Measurements from ENCODE around the gene LRBA.

The LRBA gene

GRCh38 chr4:150318527-150318926 lies 696.6 kb downstream of the LRBA start:
- no peak overlapping the region for H3K27ac ChIP-seq (ENCODE audit: low read depth, low read length, poor library complexity, severe bottlenecking)

DNA sequence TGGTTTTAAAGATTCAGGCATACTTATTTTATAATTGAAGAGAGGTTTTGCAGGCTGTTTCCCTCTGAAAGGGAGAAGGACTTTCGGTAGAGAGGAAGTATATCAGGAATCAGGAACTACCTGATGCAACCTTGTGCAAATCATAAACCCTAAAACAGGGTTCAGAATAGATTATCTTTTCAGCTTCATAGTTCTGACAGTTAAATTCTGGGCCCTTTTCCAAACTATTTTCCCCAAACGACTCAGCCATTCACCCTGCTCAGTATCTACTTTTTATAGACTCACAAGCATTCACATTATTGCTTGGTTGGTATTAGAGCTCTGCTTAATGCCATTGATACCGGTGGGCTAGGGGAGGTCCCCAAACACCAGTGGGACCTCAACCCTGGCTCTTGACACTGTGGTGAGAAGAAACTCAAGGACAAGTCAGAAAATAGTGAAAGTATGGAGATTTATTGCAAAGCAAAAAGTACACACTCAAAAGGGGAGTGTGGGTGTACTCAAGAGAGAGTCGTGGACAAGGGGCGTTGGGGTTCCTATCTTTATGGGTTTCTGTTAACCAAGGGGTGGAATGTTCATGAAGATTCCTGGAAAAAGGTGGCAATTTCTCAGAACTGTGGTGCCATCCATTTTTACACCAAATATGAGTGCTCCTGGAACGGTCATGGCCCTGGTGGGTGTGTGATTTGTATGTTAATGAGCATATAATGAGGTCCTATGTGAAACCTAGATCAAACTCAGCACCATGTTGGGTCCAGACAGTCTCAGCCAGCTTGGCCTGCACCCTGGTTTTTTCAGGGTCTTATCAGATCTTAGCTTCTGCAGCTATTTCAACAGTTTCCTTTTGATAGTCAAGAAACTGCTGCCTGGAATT lies 698.5 kb downstream of the LRBA start:
- H3K9me3 ChIP-seq (ENCODE audit: low read length): no peaks in the 10 kb centered on the region
- H3K36me3 ChIP-seq (ENCODE audit: insufficient read depth, low read length): peaks cover 5% of the 10 kb centered on the region; the same call in 1 of the 2 replicates
- H3K9me2 ChIP-seq (ENCODE audit: low read depth, low read length): no peaks in the 10 kb centered on the region
- no peak overlapping the region for H2AFZ ChIP-seq (ENCODE audit: low read length)
- no peaks in the 10 kb centered on the region for H3K79me2 ChIP-seq (ENCODE audit: insufficient read depth, low read length)
- no peaks in the 10 kb centered on the region for H3F3A ChIP-seq (ENCODE audit: insufficient read depth, low read length)
- H3K9ac ChIP-seq (ENCODE audit: low read length): no peak overlapping the region
- H3K4me2 ChIP-seq (ENCODE audit: low read length): no peak overlapping the region
- no peak overlapping the region for H3K4me3 ChIP-seq (ENCODE audit: low read depth, low read length, poor library complexity, severe bottlenecking)
- no peaks in the 10 kb centered on the region for H4K20me1 ChIP-seq (ENCODE audit: insufficient read depth, low read length)
- TF ChIP-seq CTCF (IDR thresholded peaks at IDR 0.05; ENCODE audit: low read length): no peak
- TF ChIP-seq EZH2 (IDR thresholded peaks at IDR 0.05; ENCODE audit: borderline replicate concordance, low read length): no peak
- H3K27ac ChIP-seq (ENCODE audit: low read depth, low read length, poor library complexity, severe bottlenecking): no peak overlapping the region
- H3K27me3 ChIP-seq (ENCODE audit: insufficient read depth, low read length): no peaks in the 10 kb centered on the region
- H3K4me1 ChIP-seq (ENCODE audit: insufficient read depth, low read length, severe bottlenecking): no peaks in the 10 kb centered on the region

More at GRCh38 chr4:150318527-150318926, 696.6 kb downstream of the LRBA start:
- peaks cover 5% of the 10 kb centered on the region; the same call in 1 of the 2 replicates for H3K36me3 ChIP-seq (ENCODE audit: insufficient read depth, low read length)
- TF ChIP-seq CTCF (IDR thresholded peaks at IDR 0.05; ENCODE audit: low read length): no peak
- no peak for TF ChIP-seq EZH2 (IDR thresholded peaks at IDR 0.05; ENCODE audit: borderline replicate concordance, low read length)
- H3K4me1 ChIP-seq (ENCODE audit: insufficient read depth, low read length, severe bottlenecking): peaks cover 10% of the 10 kb centered on the region
- no peaks in the 10 kb centered on the region for H3K79me2 ChIP-seq (ENCODE audit: insufficient read depth, low read length)
- H3K9me2 ChIP-seq (ENCODE audit: low read depth, low read length): no peaks in the 10 kb centered on the region
- H3K9me3 ChIP-seq (ENCODE audit: low read length): no peaks in the 10 kb centered on the region
- H3F3A ChIP-seq (ENCODE audit: insufficient read depth, low read length): no peaks in the 10 kb centered on the region
- H3K9ac ChIP-seq (ENCODE audit: low read length): no peak overlapping the region
- no peaks in the 10 kb centered on the region for H3K27me3 ChIP-seq (ENCODE audit: insufficient read depth, low read length)
- H4K20me1 ChIP-seq (ENCODE audit: insufficient read depth, low read length): no peaks in the 10 kb centered on the region
- no peak overlapping the region for H2AFZ ChIP-seq (ENCODE audit: low read length)
- H3K4me3 ChIP-seq (ENCODE audit: low read depth, low read length, poor library complexity, severe bottlenecking): no peak overlapping the region
- no peak overlapping the region for H3K4me2 ChIP-seq (ENCODE audit: low read length)

- Histone ChIP-seq H3K4me2 (ENCODE audit: low read length) (no peak overlapping the region), H3K9me2 (ENCODE audit: low read depth, low read length) (no peaks in the 10 kb centered on the region), H3K27ac (ENCODE audit: low read depth, low read length, poor library complexity, severe bottlenecking) (no peak overlapping the region), H3K4me3 (ENCODE audit: low read depth, low read length, poor library complexity, severe bottlenecking) (no peak overlapping the region), H3F3A (ENCODE audit: insufficient read depth, low read length) (no peaks in the 10 kb centered on the region), H3K9ac (ENCODE audit: low read length) (no peak overlapping the region), H3K4me1 (ENCODE audit: insufficient read depth, low read length, severe bottlenecking) (no peaks in the 10 kb centered on the region), H2AFZ (ENCODE audit: low read length) (no peak overlapping the region), H3K27me3 (ENCODE audit: insufficient read depth, low read length) (no peaks in the 10 kb centered on the region), H4K20me1 (ENCODE audit: insufficient read depth, low read length) (no peaks in the 10 kb centered on the region), H3K36me3 (ENCODE audit: insufficient read depth, low read length) (peaks cover 5% of the 10 kb centered on the region; the same call in 1 of the 2 replicates), H3K79me2 (ENCODE audit: insufficient read depth, low read length) (no peaks in the 10 kb centered on the region), H3K9me3 (ENCODE audit: low read length) (no peaks in the 10 kb centered on the region)
- TF ChIP-seq CTCF (IDR thresholded peaks at IDR 0.05; ENCODE audit: low read length): no peak
- TF ChIP-seq EZH2 (IDR thresholded peaks at IDR 0.05; ENCODE audit: borderline replicate concordance, low read length): no peak
Observed at GRCh38 chr4:150315691-150316090, 699.4 kb downstream of the LRBA start.

All from OCI-LY1 (cell line).